ENCODE data around the gene PPARA. TPM values are rescaled to one million over a fixed set of nuclear protein-coding genes. Genes with fewer than 3 reads are reported as not detected.

The PPARA gene
- total RNA-seq, 1 experiment from 2014 or later = 4.9 TPM

DNA sequence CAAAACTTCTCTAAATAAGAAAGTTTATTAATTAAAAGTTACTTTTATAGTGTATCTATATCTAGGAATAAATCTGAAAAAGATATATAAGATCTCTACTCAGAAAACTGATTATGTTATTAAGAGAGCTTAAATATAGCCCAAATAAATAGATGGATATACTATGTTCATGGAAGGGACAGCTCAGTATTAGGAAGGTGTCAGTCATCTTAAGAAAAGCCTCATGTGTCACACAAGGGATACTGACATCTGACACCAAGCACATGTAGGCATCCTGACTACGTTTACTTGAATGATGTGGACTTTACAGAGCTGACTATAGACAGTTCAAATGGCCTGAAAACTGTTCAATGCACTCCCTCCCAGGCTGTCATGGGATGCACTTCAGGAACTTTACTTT, 19.3 kb downstream of the PPARA start:
- DNase-seq (ENCODE audit: low read depth in 1 of 2, low spot score in 2 of 2) = no peak
- Histone ChIP-seq H3K27me3 (replicated peaks) (no peaks in the 10 kb centered on the region), H3K9me3 (replicated peaks) (no peaks in the 10 kb centered on the region; the same call in 1 of the 2 replicates), H3K27ac (no peak overlapping the region), H3K4me3 (no peak overlapping the region), H3K4me1 (replicated peaks) (peaks cover 19% of the 10 kb centered on the region), H3K36me3 (no peaks in the 10 kb centered on the region)

- Histone ChIP-seq H3K9me3 (replicated peaks) (no peaks in the 10 kb centered on the region; the same call in 1 of the 2 replicates), H3K36me3 (no peaks in the 10 kb centered on the region), H3K4me1 (replicated peaks) (peaks cover 28% of the 10 kb centered on the region), H3K4me3 (no peak overlapping the region), H3K27ac (no peak overlapping the region), H3K27me3 (replicated peaks) (no peaks in the 10 kb centered on the region)
- DNase-seq (ENCODE audit: low read depth in 1 of 2, low spot score in 2 of 2) = no peak
These were observed 21.6 kb downstream of the PPARA start for GRCh38 chr22:46171940-46172339.

GRCh38 chr22:46172522-46173110, 22.3 kb downstream of the PPARA start:
- Histone ChIP-seq H3K27ac (no peak overlapping the region), H3K27me3 (replicated peaks) (no peaks in the 10 kb centered on the region), H3K4me3 (no peak overlapping the region), H3K4me1 (replicated peaks) (peaks cover 28% of the 10 kb centered on the region), H3K9me3 (replicated peaks) (no peaks in the 10 kb centered on the region; the same call in 1 of the 2 replicates), H3K36me3 (no peaks in the 10 kb centered on the region)
- no peak for DNase-seq (ENCODE audit: low read depth in 1 of 2, low spot score in 2 of 2)

DNA sequence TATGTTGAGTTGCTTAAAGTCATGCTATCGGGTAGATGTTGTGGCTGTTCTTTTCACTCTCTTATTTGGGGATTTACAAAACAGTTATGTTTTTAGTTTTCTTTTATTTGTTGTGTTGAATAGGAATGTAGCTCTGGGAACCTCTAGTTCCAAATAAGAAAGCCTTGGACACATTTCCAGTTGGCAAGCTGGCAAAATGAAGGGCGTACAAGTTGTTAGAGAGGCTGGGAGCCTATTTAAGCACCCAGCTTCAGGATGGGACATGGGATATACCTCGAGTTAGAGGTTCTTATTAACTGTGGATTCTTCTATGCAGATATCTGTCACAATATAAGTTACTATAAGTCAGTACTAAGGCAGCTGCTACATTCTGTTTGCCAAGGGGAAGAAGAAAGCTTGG, 22.8 kb downstream of the PPARA start:
- Histone ChIP-seq H3K27ac (no peak overlapping the region), H3K27me3 (replicated peaks) (no peaks in the 10 kb centered on the region), H3K4me3 (no peak overlapping the region), H3K9me3 (replicated peaks) (no peaks in the 10 kb centered on the region; the same call in 1 of the 2 replicates), H3K36me3 (no peaks in the 10 kb centered on the region), H3K4me1 (replicated peaks) (peaks cover 28% of the 10 kb centered on the region)
- DNase-seq (ENCODE audit: low read depth in 1 of 2, low spot score in 2 of 2) = no peak

GRCh38 chr22:46175631-46176030, 25.3 kb downstream of the PPARA start:
- Histone ChIP-seq H3K4me1 (replicated peaks) (peaks cover 27% of the 10 kb centered on the region), H3K4me3 (no peak overlapping the region), H3K27ac (peak overlapping the region; percentile 37; the same call in 1 of the 2 replicates), H3K36me3 (peaks cover 9% of the 10 kb centered on the region; the same call in 1 of the 2 replicates), H3K9me3 (replicated peaks) (peaks cover 12% of the 10 kb centered on the region), H3K27me3 (replicated peaks) (no peaks in the 10 kb centered on the region)
- peak in 1 of 2 experiments; percentile 25 for DNase-seq (ENCODE audit: low read depth in 1 of 2, low spot score in 2 of 2)

DNA sequence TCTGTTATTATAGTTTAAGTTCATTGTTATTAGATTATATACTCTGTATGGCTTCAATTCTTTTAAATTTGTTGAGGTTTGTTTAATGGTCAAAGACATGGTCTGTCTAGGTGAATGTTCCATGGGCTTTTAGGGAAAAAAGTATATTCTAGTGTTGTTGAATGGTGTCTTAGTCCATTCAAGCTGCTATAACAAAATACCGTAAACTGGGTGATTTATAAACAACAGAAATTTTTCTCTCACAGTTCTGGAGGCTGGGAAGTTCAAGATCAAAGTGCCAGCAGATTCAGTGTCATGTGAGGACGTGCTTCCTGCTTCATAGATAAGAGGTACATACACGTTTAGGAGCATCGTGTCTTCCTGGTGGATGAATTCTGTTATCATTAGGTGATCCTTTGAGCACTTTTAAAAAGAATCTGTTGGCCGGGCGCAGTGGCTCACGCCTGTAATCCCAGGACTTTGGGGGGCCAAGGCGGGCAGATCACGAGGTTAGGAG, 26.2 kb downstream of the PPARA start:
- Histone ChIP-seq H3K9me3 (replicated peaks) (peaks cover 17% of the 10 kb centered on the region), H3K4me1 (replicated peaks) (peaks cover 17% of the 10 kb centered on the region), H3K4me3 (no peak overlapping the region), H3K27me3 (replicated peaks) (no peaks in the 10 kb centered on the region), H3K36me3 (peaks cover 9% of the 10 kb centered on the region; the same call in 1 of the 2 replicates), H3K27ac (no peak overlapping the region)
- no peak for DNase-seq (ENCODE audit: low read depth in 1 of 2, low spot score in 2 of 2)

DNA sequence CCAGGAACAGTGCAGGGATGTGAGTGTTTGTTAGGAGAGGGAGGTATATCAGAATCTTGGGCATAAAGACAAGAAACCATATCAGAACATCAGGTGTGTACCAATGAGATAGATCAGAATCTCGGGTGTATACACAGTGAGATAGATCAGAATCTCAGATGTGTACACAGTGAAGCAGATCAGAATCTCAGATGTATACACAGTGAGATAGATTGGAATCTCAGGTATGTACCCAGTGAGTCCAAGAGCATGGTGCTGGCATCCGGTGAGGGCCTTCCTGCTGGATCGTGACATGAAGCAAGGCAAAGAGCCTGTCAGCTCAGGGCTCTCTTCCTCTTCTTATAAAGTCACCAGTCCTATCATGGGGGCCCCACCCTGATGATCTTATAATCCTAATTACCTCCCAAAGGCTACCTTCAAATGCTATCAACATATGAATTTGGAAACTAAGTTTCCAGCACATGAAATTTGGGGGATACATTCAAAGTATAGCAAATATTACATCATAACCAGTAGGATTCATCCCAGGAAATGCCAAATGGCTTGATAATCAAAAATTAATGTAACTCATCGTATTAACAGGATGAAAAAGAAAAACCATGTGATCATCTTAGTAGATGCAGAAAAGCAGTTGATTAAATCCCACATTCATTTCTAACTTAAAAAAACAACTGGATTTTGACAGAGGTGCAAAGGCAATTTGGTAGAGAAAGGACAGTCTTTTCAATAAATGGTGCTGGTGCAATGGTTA, 28.6 kb downstream of the PPARA start:
- Histone ChIP-seq H3K27me3 (replicated peaks) (no peaks in the 10 kb centered on the region), H3K27ac (no peak overlapping the region), H3K9me3 (replicated peaks) (peaks cover 17% of the 10 kb centered on the region), H3K4me3 (no peak overlapping the region), H3K4me1 (replicated peaks) (peaks cover 9% of the 10 kb centered on the region), H3K36me3 (peaks cover 9% of the 10 kb centered on the region; the same call in 1 of the 2 replicates)
- no peak for DNase-seq (ENCODE audit: low read depth in 1 of 2, low spot score in 2 of 2)

DNA sequence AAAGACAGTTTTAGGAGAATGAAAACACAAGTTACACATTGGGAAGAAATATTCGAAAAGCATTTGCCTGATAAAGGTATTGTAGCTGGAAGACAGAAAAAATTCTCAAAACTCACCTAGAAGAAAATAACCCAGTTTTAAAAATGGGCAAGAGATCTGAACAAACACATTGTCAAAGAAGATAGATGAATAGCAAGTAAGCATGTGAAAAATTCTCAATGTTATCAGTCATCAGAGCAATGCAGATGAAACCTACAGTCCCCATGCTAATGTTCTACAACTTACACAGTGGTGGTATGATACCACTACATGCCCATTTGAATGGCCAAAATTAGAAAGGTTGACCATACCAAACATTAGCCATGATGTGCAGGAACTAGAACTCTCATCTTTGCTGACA, 29.4 kb downstream of the PPARA start:
- no peak overlapping the region for H3K4me3 ChIP-seq
- no peak overlapping the region for H3K27ac ChIP-seq
- DNase-seq (ENCODE audit: low read depth in 1 of 2, low spot score in 2 of 2) = no peak
- H3K4me1 ChIP-seq (replicated peaks) = peaks cover 9% of the 10 kb centered on the region
- no peaks in the 10 kb centered on the region for H3K27me3 ChIP-seq (replicated peaks)
- peaks cover 9% of the 10 kb centered on the region; the same call in 1 of the 2 replicates for H3K36me3 ChIP-seq
- H3K9me3 ChIP-seq (replicated peaks) = peaks cover 17% of the 10 kb centered on the region

DNA sequence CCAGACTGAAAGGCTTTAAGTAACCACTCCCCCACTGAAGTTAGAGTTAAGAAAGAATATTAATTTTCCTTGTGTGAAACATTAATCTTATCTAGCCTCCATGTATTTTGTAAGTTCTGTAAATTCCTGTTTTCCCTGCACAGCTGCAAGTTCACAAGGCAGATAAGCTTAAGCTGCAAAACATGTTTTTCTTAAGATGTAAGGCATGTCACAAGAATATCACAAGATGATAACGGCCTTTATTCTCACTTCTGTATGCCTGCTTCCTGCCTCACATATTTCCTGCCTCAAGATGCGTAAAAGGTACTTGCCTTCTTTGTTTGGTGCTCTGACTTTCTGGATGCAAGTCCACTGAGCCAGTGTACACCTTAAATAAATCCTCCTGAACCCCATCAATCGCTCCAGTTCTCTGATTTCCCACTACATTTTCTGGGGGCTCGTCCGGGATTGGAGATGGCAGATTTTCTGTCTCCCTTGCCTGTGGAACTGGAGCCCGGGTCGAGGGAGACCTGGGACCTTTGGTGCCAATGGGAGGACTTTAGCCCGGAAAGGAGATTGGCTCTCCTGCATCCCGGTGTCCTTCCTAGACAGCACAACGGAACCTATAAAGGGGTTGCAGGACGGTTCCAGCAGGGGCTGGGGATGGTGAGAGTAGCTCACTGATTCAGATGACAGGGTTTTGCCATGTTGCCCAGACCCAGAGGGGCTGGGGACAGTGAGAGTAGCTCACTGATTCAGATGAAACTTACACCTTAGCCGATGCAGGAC, 30.2 kb downstream of the PPARA start:
- peaks cover 9% of the 10 kb centered on the region; the same call in 1 of the 2 replicates for H3K36me3 ChIP-seq
- peaks cover 17% of the 10 kb centered on the region for H3K9me3 ChIP-seq (replicated peaks)
- no peaks in the 10 kb centered on the region for H3K27me3 ChIP-seq (replicated peaks)
- H3K27ac ChIP-seq = no peak overlapping the region
- H3K4me3 ChIP-seq = no peak overlapping the region
- DNase-seq (ENCODE audit: low read depth in 1 of 2, low spot score in 2 of 2) = no peak
- peaks cover 6% of the 10 kb centered on the region for H3K4me1 ChIP-seq (replicated peaks)

GRCh38 chr22:46183733-46184132, 33.4 kb downstream of the PPARA start:
- Histone ChIP-seq H3K9me3 (replicated peaks) (peaks cover 17% of the 10 kb centered on the region), H3K27ac (no peak overlapping the region), H3K4me1 (replicated peaks) (no peaks in the 10 kb centered on the region), H3K27me3 (replicated peaks) (no peaks in the 10 kb centered on the region), H3K36me3 (peaks cover 9% of the 10 kb centered on the region; the same call in 1 of the 2 replicates), H3K4me3 (no peak overlapping the region)
- DNase-seq (ENCODE audit: low read depth in 1 of 2, low spot score in 2 of 2) = no peak

- H3K4me3 ChIP-seq = no peak overlapping the region
- H3K27me3 ChIP-seq (replicated peaks) = no peaks in the 10 kb centered on the region
- H3K27ac ChIP-seq = no peak overlapping the region
- H3K36me3 ChIP-seq = no peaks in the 10 kb centered on the region
- H3K9me3 ChIP-seq (replicated peaks) = peaks cover 9% of the 10 kb centered on the region
- no peak for DNase-seq (ENCODE audit: low read depth in 1 of 2, low spot score in 2 of 2)
- H3K4me1 ChIP-seq (replicated peaks) = no peaks in the 10 kb centered on the region
These were observed 35.0 kb downstream of the PPARA start for GRCh38 chr22:46185283-46185682.

GRCh38 chr22:46187862-46188261, 37.5 kb downstream of the PPARA start:
- Histone ChIP-seq H3K4me1 (replicated peaks) (no peaks in the 10 kb centered on the region), H3K27me3 (replicated peaks) (no peaks in the 10 kb centered on the region), H3K9me3 (replicated peaks) (peaks cover 3% of the 10 kb centered on the region; the same call in 1 of the 2 replicates), H3K4me3 (no peak overlapping the region), H3K36me3 (no peaks in the 10 kb centered on the region), H3K27ac (no peak overlapping the region)
- no peak for DNase-seq (ENCODE audit: low read depth in 1 of 2, low spot score in 2 of 2)

DNA sequence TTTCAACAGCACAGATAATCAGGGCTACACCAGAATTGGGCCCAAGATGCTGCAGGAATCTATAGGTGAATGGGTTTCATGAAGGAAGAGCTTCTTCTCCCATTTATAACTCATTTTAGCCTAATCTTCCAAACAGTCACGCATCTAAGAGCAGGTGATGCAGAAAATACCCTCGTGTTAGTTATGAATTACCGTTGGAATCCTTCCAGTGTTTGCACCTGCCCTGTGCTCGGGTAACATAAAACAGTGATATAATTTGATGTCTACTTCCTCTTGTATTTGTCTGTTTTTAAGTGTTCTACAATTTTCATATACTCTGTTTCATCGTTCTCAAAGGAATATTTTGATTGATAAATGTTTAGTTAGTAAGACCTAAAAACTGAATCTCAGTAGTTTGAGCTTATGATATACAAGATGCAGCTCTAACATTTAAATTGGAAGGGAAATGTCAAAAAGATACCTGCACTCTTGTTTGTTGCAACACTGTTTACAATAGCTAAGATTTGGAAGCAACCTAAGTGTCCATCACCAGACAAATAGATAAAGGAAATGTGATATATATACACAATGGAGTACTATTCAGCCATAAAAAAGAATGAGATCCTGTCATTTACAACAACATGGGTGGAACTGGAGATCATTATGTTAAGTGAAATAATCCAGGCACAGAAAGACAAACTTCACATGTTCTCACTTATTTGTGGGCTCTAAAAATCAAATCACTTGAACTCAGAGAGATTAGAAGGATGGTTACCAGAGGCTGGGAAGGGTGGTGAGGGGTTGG, 42.1 kb downstream of the PPARA start:
- DNase-seq (ENCODE audit: low read depth in 1 of 2, low spot score in 2 of 2) = no peak
- Histone ChIP-seq H3K9me3 (replicated peaks) (peaks cover 3% of the 10 kb centered on the region; the same call in 1 of the 2 replicates), H3K4me1 (replicated peaks) (no peaks in the 10 kb centered on the region), H3K27ac (no peak overlapping the region), H3K4me3 (no peak overlapping the region), H3K36me3 (no peaks in the 10 kb centered on the region), H3K27me3 (replicated peaks) (no peaks in the 10 kb centered on the region)
